Fibroblast of lung (primary cell): ENCODE measurements around the gene BCAR3. TPM values are rescaled to one million over a fixed set of nuclear protein-coding genes. Genes with fewer than 3 reads are reported as not detected.

Experiments used
- DNase-seq, 2 donors: peaks; one replicate each; pipeline versions ENCODE4 v3.0.0 to v3.0.0-alpha.2; 2010; ENCODE audit warnings: low read depth in 2 of 2
- H2AFZ ChIP-seq: 2 replicates; pipeline ENCODE4 v1.5.1; 2012; ENCODE audit warnings: low read length, control low read depth, inconsistent platforms
- H3K27ac ChIP-seq: 2 replicates; pipeline ENCODE4 v1.5.1; 2011; ENCODE audit warnings: low read length, control low read depth; ENCODE audit not compliant: insufficient read depth
- H3K27me3 ChIP-seq: 2 replicates; pipeline ENCODE4 v1.5.1; 2011; ENCODE audit warnings: mild to moderate bottlenecking, low read length; ENCODE audit not compliant: control insufficient read depth, insufficient read depth
- H3K36me3 ChIP-seq: 2 replicates; pipeline ENCODE4 v1.5.1; 2011; ENCODE audit warnings: low read length; ENCODE audit not compliant: control insufficient read depth, insufficient read depth
- H3K4me1 ChIP-seq: 2 replicates; pipeline ENCODE4 v1.5.1; 2011; ENCODE audit warnings: low read length; ENCODE audit not compliant: control insufficient read depth, insufficient read depth; ENCODE audit errors: extremely low read depth
- H3K4me2 ChIP-seq: 2 replicates; pipeline ENCODE4 v1.5.1; 2011; ENCODE audit warnings: low read length, control low read depth; ENCODE audit not compliant: insufficient read depth; ENCODE audit errors: extremely low read depth
- H3K4me3 ChIP-seq, 4 experiments: fragments of 200-600 bp in 1 of 4; sonication (generic) in 1 of 4; replicated peaks in 1 of 4; 2 replicates each; pipeline ENCODE4 v1.5.1; 2011 to 2016; ENCODE audit warnings: low read length in 4 of 4, low read depth in 3 of 4, mild to moderate bottlenecking in 3 of 4, control low read depth in 2 of 4, inconsistent platforms in 1 of 4, mixed read lengths in 1 of 4; ENCODE audit not compliant: insufficient read depth in 1 of 4; ENCODE audit errors: control extremely low read depth in 1 of 4
- H3K79me2 ChIP-seq: 2 replicates; pipeline ENCODE4 v1.5.1; 2012; ENCODE audit warnings: mild to moderate bottlenecking, low read length, inconsistent platforms; ENCODE audit not compliant: control insufficient read depth, insufficient read depth
- H3K9ac ChIP-seq: 2 replicates; pipeline ENCODE4 v1.5.1; 2011; ENCODE audit warnings: mild to moderate bottlenecking, low read length, control low read depth; ENCODE audit not compliant: insufficient read depth
- H3K9me3 ChIP-seq: 2 replicates; pipeline ENCODE4 v1.5.1; 2012; ENCODE audit warnings: low read depth, low read length; ENCODE audit not compliant: control insufficient read depth, insufficient read depth
- H4K20me1 ChIP-seq: 2 replicates; pipeline ENCODE4 v1.5.1; 2011; ENCODE audit warnings: low read length; ENCODE audit not compliant: control insufficient read depth, insufficient read depth; ENCODE audit errors: extremely low read depth
- EZH2 ChIP-seq: IDR thresholded peaks from 2 replicates; pipeline ENCODE4 v1.5.1; 2012; ENCODE audit warnings: low read length, control low read depth, mild to moderate bottlenecking; ENCODE audit errors: missing control alignments
- polyA plus RNA-seq, 2 donors: library from polyadenylated mRNA; depleted of rRNA in 1 of 2; stranded (reverse) in 1 of 2; unstranded in 1 of 2; fragments of >200 nt; gene quantifications; 2 replicates each; pipeline ENCODE4 v1.2.1, GENCODE V29; 2011 to 2012; ENCODE audit warnings: missing spikeins in 1 of 2
- total RNA-seq: library from RNA; depleted of rRNA; stranded (reverse); fragments of >200 nt; gene quantifications from 2 replicates; pipeline ENCODE4 v1.2.1, GENCODE V29; 2014
- TF ChIP-seq, protein P1 (sequence below), 2 donors: IDR thresholded peaks in 1 of 2; conservative IDR thresholded peaks in 1 of 2; 1 replicate in 1 of 2; 2 replicates in 1 of 2; pipeline ENCODE4 v1.5.1; 2011 to 2012; ENCODE audit warnings: low read length in 2 of 2, control low read depth in 1 of 2, inconsistent platforms in 1 of 2, low read depth in 1 of 2, mild to moderate bottlenecking in 1 of 2

The BCAR3 gene
- total and polyA plus RNA-seq, 2 donors (not counting 1 experiment from before 2014, with no cell fraction given): 12.6 to 35.2 TPM

DNA sequence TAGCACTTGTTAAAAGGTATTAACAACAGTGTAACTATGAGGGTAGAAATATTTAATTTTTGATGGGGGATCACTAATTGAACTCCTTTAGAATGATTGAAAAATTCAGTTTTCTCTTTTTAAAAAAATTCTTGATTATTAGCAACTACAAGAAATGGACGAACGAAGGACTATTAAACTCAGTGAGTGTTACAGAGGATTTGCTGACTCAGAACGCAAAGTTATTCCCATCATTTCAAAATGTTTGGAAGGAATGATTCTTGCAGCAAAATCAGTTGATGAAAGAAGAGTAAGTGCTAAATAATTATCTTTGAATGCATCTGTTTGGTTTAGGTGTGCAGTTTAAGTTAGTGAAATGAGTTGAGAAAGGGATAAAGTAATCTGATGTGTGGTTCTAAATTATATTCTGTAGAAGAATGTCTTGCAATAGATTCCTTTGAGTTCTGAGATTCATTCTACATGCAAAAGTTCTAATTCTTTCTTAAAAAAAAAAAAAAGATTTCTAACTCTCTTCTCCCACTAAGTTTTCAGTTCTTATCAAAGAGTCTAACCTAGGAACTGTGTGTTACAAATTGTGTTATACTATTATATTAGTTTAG lies 148.8 kb downstream of the BCAR3 start:
- no peaks in the 10 kb centered on the region for H3K79me2 ChIP-seq
- H2AFZ ChIP-seq: no peak overlapping the region
- H3K9me3 ChIP-seq: no peaks in the 10 kb centered on the region
- H3K27me3 ChIP-seq: no peaks in the 10 kb centered on the region
- H3K4me3 ChIP-seq: no peak overlapping the region
- TF ChIP-seq, protein P1, sequence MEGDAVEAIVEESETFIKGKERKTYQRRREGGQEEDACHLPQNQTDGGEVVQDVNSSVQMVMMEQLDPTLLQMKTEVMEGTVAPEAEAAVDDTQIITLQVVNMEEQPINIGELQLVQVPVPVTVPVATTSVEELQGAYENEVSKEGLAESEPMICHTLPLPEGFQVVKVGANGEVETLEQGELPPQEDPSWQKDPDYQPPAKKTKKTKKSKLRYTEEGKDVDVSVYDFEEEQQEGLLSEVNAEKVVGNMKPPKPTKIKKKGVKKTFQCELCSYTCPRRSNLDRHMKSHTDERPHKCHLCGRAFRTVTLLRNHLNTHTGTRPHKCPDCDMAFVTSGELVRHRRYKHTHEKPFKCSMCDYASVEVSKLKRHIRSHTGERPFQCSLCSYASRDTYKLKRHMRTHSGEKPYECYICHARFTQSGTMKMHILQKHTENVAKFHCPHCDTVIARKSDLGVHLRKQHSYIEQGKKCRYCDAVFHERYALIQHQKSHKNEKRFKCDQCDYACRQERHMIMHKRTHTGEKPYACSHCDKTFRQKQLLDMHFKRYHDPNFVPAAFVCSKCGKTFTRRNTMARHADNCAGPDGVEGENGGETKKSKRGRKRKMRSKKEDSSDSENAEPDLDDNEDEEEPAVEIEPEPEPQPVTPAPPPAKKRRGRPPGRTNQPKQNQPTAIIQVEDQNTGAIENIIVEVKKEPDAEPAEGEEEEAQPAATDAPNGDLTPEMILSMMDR (conservative IDR thresholded peaks at IDR 0.05 in 1 of 2, IDR thresholded peaks at IDR 0.05 in 1 of 2; ENCODE audit: low read depth in 1 of 2, low read length in 2 of 2): no peak
- TF ChIP-seq EZH2: no peak
- no peaks in the 10 kb centered on the region for H3K36me3 ChIP-seq
- H3K27ac ChIP-seq: no peak overlapping the region
- no peak overlapping the region for H3K4me2 ChIP-seq
- no peaks in the 10 kb centered on the region for H3K4me1 ChIP-seq
- no peaks in the 10 kb centered on the region for H4K20me1 ChIP-seq
- H3K9ac ChIP-seq: no peak overlapping the region
- no peak for DNase-seq

DNA sequence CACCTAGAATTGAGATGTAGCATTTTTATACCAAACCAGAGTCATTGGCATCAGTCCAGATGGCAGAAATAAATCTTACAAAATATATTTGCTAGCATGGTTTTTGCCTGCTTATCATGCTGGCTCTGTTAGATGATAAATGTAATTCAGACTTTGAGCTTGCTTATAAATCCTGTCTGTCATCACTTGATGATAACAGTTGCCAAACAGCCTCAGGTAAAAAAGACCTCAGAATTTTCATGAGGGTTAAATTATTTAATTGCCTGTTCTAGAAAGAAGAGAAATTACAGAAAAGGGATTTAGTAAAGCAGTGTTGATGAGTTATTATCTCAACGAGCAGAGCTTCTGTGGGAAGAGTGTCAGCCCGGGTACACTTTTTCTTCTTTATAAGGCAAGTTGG lies 150.4 kb downstream of the BCAR3 start:
- no peak overlapping the region for H3K4me3 ChIP-seq
- no peak overlapping the region for H3K27ac ChIP-seq
- H3K9ac ChIP-seq: no peak overlapping the region
- DNase-seq: no peak
- no peaks in the 10 kb centered on the region for H3K9me3 ChIP-seq
- no peaks in the 10 kb centered on the region for H3K79me2 ChIP-seq
- H4K20me1 ChIP-seq: no peaks in the 10 kb centered on the region
- H2AFZ ChIP-seq: no peak overlapping the region
- TF ChIP-seq EZH2: no peak
- TF ChIP-seq, protein P1 (conservative IDR thresholded peaks at IDR 0.05 in 1 of 2, IDR thresholded peaks at IDR 0.05 in 1 of 2; ENCODE audit: low read depth in 1 of 2, low read length in 2 of 2): no peak
- no peaks in the 10 kb centered on the region for H3K36me3 ChIP-seq
- no peak overlapping the region for H3K4me2 ChIP-seq
- H3K4me1 ChIP-seq: no peaks in the 10 kb centered on the region
- no peaks in the 10 kb centered on the region for H3K27me3 ChIP-seq

DNA sequence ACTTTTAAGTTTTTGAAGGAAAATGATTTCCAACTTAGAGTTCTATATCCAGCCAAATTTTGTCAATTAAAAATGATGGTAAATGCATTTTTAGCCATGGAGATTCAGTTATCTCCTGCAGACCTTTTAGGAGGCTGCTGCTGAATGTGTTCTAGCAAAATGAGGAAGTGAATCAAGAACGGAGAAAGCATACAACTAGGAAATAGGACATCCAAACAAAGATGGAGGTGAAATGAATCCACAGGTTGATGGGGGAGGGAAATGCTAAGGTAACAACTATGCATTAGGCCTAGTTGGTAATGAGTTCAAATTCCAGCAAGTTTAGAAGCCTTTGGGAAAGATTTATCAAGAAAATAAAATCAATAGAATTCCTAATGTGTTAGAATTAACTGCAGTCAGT lies 153.2 kb downstream of the BCAR3 start:
- no peak for DNase-seq
- H3K36me3 ChIP-seq: no peaks in the 10 kb centered on the region
- TF ChIP-seq, protein P1 (conservative IDR thresholded peaks at IDR 0.05 in 1 of 2, IDR thresholded peaks at IDR 0.05 in 1 of 2; ENCODE audit: low read depth in 1 of 2, low read length in 2 of 2): no peak

More for the DNA sequence above, 153.2 kb downstream of the BCAR3 start:
- H3K4me2 ChIP-seq: no peak overlapping the region
- no peak overlapping the region for H3K9ac ChIP-seq
- no peaks in the 10 kb centered on the region for H4K20me1 ChIP-seq
- no peaks in the 10 kb centered on the region for H3K4me1 ChIP-seq
- H3K27ac ChIP-seq: no peak overlapping the region
- no peak overlapping the region for H3K4me3 ChIP-seq
- H3K27me3 ChIP-seq: no peaks in the 10 kb centered on the region
- H3K9me3 ChIP-seq: no peaks in the 10 kb centered on the region
- H3K79me2 ChIP-seq: no peaks in the 10 kb centered on the region
- H2AFZ ChIP-seq: no peak overlapping the region
